Suprapubic skin (tissue), 4 donors: ENCODE data around the gene NRG3.

Experiments used
- CTCF ChIP-seq, 2 donors: fragments of 200-600 bp in 1 of 2; fragments of 450-650 bp in 1 of 2; sonication (generic) in 1 of 2; IDR thresholded peaks; one replicate each; pipeline ENCODE4 v1.5.1; 2016 to 2019; ENCODE audit warnings: antibody characterized with exemption in 2 of 2, mild to moderate bottlenecking in 1 of 2, moderate library complexity in 1 of 2
- EP300 ChIP-seq: sonication (generic); formaldehyde crosslinking; IDR thresholded peaks from one replicate; pipeline ENCODE4 v1.6.1; 2017; ENCODE audit warnings: antibody characterized with exemption
- POLR2A ChIP-seq, 2 donors: fragments of 450-650 bp; IDR thresholded peaks; one replicate each; pipeline ENCODE4 v1.6.1; 2017; ENCODE audit warnings: antibody characterized with exemption in 2 of 2, mild to moderate bottlenecking in 2 of 2, moderate library complexity in 2 of 2
- POLR2AphosphoS5 ChIP-seq, 3 donors: sonication (generic); formaldehyde crosslinking; IDR thresholded peaks; one replicate each; pipeline ENCODE4 v1.6.1; 2017; ENCODE audit warnings: antibody characterized with exemption in 3 of 3

DNA sequence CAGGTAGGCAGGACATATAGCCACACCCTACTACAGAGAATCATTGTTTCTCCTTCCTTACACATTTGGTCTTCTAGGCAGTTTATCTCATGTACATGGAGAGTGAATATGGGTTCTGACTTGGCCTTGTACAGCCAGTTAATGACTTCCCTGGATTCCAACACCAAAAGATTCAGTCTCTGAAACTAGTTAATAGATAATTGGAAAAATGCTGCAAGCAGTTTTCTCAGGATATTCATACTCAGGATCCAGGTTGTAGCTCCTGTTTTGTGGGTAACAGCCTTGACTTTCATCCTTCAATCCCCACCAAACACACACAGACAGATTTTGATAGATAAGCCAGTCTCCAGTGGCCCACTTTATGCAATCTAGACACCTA, 690.2 kb downstream of the NRG3 start:
- TF ChIP-seq CTCF (IDR thresholded peaks at IDR 0.05) = no peak
- TF ChIP-seq POLR2A (IDR thresholded peaks at IDR 0.05) = no peak
- no peak for TF ChIP-seq POLR2AphosphoS5 (IDR thresholded peaks at IDR 0.05)
- TF ChIP-seq EP300 = no peak
